ENCODE results near the gene TUT7.
A peak's percentile ranks its signal among the peaks of the same experiment; 100 is the strongest.

The TUT7 gene

DNA sequence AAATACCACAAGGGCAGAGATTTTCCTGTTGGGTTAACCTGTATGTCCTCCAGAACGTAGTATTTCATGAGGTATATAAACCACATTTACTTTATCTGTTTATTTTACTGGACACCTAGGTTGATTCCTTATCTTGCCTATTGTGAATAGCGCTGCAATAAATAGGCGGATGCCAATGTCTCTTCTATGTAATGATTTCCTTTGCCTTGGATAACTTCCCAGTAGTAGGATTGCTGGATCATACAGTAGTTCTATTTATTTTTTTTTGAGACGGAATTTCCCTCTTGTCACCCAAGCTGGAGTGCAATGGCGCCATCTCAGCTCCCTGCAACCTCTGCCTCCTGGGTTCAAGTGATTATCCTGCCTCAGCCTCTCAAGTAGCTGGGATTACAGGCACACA is 15.6 kb upstream of the TUT7 start:
- TF ChIP-seq, protein P1, sequence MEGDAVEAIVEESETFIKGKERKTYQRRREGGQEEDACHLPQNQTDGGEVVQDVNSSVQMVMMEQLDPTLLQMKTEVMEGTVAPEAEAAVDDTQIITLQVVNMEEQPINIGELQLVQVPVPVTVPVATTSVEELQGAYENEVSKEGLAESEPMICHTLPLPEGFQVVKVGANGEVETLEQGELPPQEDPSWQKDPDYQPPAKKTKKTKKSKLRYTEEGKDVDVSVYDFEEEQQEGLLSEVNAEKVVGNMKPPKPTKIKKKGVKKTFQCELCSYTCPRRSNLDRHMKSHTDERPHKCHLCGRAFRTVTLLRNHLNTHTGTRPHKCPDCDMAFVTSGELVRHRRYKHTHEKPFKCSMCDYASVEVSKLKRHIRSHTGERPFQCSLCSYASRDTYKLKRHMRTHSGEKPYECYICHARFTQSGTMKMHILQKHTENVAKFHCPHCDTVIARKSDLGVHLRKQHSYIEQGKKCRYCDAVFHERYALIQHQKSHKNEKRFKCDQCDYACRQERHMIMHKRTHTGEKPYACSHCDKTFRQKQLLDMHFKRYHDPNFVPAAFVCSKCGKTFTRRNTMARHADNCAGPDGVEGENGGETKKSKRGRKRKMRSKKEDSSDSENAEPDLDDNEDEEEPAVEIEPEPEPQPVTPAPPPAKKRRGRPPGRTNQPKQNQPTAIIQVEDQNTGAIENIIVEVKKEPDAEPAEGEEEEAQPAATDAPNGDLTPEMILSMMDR (conservative IDR thresholded peaks at IDR 0.05), result no peak
- peak overlapping the region; percentile 84 for H3K27ac ChIP-seq

DNA sequence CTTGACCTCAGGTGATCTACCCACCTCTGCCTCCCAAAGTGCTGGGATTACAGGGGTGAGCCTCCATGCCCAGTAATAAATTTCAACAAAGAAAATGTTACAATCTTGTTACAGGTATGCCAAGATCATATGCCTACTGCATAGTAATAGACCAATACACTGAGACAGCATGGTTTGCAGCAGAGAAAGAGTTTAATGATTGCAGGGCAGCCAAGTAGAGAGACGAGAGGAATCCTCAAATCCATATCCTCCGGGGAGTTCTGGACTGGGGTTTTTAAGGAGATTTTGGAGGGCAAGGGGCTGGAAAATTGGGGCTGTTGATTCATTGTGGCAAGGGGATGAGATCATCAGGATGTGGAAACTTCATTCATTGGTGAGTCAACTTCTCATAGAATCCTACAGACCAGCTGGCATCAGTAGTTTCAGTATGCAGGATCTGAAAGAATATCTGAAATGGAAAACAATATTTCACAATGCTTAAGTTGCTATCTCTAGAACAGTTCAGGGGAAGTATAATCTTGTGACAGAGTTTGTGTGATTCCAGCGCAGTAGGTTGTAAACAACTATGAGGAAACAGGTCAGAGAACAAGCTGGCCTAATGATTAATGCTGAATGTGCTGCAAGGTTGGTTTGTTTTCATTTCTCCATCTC is 14.8 kb upstream of the TUT7 start:
- peak overlapping the region; percentile 84 for H3K27ac ChIP-seq
- TF ChIP-seq, protein P1 (conservative IDR thresholded peaks at IDR 0.05), result no peak

DNA sequence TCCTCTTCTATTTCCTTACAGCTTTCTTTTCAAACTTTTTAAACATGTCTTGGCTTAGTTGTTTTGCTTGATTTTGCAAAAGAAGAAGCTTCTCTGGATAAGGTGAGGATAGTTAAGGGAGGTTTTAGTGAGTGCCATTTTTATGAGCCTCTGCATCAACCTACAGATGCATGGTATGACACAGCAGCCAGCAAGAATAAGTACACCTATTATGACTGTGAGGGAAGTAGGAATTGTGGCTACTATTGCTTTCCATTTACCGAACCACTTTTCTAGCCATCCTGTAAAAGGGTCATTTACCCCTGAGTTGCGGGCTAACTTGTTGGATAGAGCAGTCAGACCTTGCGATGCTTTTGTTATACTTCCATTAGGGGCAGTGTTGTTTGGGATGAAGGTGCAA is 7.0 kb upstream of the TUT7 start:
- TF ChIP-seq, protein P1 (conservative IDR thresholded peaks at IDR 0.05), result no peak
- H3K27ac ChIP-seq, result peak overlapping the region; percentile 57

DNA sequence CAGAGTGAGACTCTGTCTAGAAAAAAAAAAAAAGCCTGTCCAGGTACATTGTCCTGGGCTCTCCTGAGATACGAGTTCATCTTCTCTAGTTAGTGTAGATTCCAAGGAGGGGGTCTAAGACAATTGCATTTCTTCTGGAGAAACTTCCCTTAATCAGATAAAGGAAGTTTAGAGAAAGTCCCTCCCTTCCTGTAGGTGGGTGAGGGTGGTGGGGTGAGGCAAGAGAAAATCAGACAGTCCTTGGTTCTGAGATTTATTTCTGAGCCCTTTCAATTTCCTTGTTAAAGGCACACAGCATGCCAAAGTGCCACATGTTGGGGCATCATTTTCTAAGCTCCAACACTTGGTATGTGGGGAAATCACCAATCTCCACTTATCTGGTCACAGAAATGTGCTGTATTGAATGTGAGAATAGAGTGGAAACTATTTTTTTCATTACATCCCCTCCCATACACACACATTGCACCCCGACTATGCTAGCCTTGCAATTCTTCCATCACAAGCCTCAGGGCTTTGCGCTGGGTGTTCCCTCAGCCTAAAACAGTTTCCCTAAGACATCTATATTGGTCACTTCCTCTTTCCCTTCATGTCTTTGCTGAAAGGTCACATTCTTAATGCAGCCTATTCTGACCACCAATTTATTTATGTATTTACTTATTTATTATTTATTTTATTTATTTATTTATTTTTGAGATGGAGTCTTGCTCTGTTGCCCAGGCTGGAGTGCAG is 5.1 kb upstream of the TUT7 start:
- TF ChIP-seq, protein P1 (conservative IDR thresholded peaks at IDR 0.05), result no peak
- no peak overlapping the region for H3K27ac ChIP-seq

DNA sequence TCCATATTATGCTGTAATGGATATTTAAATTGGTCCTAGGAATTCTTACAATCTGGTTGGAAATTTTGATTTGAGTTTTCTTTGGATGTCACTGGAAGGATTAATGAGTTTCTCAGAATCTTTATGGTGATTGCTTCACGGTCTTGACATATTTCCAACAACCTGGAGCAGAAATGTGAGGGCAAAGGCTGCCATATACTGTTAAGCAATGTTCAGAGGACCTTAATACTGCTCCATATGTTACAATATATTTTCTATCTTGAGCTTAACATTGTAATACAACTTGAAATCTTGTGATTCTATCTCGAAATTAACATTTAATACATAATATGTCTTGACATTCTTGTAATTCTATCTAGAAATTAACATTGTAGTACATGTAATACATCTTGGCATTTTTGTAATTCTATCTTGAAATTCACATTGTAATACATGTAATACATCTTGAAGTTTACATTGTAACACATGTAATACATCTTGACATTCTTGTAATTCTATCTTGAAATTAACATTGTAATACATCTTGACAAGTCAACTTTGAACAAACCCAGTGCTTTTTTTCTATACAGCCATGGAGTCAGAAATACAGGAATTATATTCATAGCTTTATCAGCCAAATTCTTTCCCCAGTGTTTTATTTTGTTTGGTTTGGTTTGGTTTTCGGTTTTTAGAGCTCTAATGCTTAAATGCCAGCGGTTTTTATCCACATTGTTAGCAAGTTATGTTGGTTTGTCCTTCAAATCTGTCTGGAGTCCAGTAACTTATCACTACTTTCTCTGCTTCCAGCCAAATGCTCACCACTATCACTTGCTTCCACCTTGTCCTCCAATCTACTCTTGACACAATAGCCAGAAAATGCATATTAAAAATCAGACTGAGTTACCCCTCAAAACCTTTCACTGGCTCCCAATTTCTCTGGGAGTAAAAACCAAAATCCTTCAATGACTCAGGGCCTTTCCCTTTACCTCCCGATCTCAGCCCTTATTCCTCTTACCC is 3.0 kb upstream of the TUT7 start:
- TF ChIP-seq, protein P1 (conservative IDR thresholded peaks at IDR 0.05), result no peak
- H3K27ac ChIP-seq, result no peak overlapping the region

DNA sequence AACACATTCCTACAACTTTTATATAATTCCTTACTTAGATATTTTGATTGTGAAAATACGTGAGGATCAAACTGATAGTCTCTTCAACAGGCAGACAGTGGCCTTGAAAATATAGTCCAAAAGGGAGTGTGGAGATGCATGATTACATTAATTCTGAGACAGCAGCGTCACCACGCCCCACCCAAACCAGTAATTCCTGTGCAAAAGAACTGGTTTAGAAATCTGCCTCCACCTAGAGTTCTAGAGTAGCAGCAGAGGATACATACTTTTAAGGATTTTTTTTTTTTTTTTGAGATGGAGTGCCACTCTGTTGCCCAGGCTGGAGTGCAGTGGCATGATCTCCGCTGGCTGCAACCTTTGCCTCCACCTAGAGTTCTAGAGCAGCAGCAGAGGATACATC is 1.6 kb upstream of the TUT7 start:
- TF ChIP-seq, protein P1 (conservative IDR thresholded peaks at IDR 0.05), result no peak
- no peak overlapping the region for H3K27ac ChIP-seq

DNA sequence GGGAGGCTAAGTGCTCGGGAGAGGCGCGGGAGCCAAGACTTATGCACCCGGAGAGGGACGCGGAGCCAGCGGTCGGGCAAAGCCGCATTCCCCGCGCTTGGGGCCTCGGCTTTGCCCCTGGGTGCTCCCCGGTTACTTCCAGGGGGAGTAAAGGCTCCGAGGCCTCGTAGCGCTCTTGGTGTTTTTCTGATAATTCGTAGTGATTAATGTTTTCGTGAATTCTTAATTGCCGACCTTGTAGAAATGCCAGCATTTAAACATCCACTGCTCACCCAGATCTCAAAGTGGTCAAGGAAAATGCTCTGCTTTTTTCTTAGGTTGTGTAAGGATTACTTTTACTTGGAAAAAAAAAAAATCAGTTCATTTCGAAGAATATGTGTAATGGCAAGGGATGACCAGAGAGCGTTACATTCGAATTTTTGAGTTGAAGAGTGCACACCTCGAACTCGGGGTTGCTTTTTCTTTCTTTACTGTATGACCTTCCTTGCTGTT is 654 bp upstream of the TUT7 start:
- TF ChIP-seq, protein P1 (conservative IDR thresholded peaks at IDR 0.05), result no peak
- peak overlapping the region; percentile 94 for H3K27ac ChIP-seq
